HG03045 (cell line): ENCODE results near the gene SEMA3B.
A peak's percentile ranks its signal among the peaks of the same experiment; 100 is the strongest.
"Not testable (repeated sequence)": the region's sequence is repeated elsewhere in the genome, so short reads cannot be mapped to it uniquely, and the experiment has no call there.

ENCODE experiments used
- ATAC-seq: cut with Tn5 transposase; IDR thresholded peaks from one replicate; pipeline ENCODE4 v1.9.1; 2021; ENCODE audit warnings: mild to moderate bottlenecking, moderate library complexity; ENCODE audit not compliant: unreplicated experiment

Gene SEMA3B

GRCh38 chr3:50237754-50238548 is 31.0 kb upstream of the SEMA3B start:
- no peak for ATAC-seq

GRCh38 chr3:50238549-50239026 is 30.4 kb upstream of the SEMA3B start:
- no peak for ATAC-seq

- no peak for ATAC-seq
Observed at GRCh38 chr3:50239649-50240048, 29.3 kb upstream of the SEMA3B start.

- no peak for ATAC-seq
Observed at GRCh38 chr3:50241163-50241562, 27.8 kb upstream of the SEMA3B start.

GRCh38 chr3:50241713-50242380 is 27.1 kb upstream of the SEMA3B start:
- no peak for ATAC-seq

- ATAC-seq = no peak
Observed at GRCh38 chr3:50242381-50242770, 26.6 kb upstream of the SEMA3B start.

- ATAC-seq = no peak
Observed at GRCh38 chr3:50242851-50243542, 25.9 kb upstream of the SEMA3B start.

GRCh38 chr3:50243543-50243895 is 25.4 kb upstream of the SEMA3B start:
- ATAC-seq = no peak

GRCh38 chr3:50244813-50245212 is 24.1 kb upstream of the SEMA3B start:
- not testable (repeated sequence) for ATAC-seq

GRCh38 chr3:50245251-50245745 is 23.6 kb upstream of the SEMA3B start:
- no peak for ATAC-seq

- ATAC-seq = peak; percentile 60
Observed at GRCh38 chr3:50245831-50246516, 23.0 kb upstream of the SEMA3B start.

GRCh38 chr3:50246517-50246954 is 22.4 kb upstream of the SEMA3B start:
- peak; percentile 36 for ATAC-seq

GRCh38 chr3:50248387-50248786 is 20.6 kb upstream of the SEMA3B start:
- no peak for ATAC-seq

GRCh38 chr3:50249457-50249856 is 19.5 kb upstream of the SEMA3B start:
- ATAC-seq = no peak

GRCh38 chr3:50250514-50250913 is 18.4 kb upstream of the SEMA3B start:
- ATAC-seq = no peak

- no peak for ATAC-seq
Observed at GRCh38 chr3:50251220-50251619, 17.7 kb upstream of the SEMA3B start.

- ATAC-seq = no peak
Observed at GRCh38 chr3:50254577-50255250, 14.2 kb upstream of the SEMA3B start.

- no peak for ATAC-seq
Observed at GRCh38 chr3:50255251-50255615, 13.7 kb upstream of the SEMA3B start.

- no peak for ATAC-seq
Observed at GRCh38 chr3:50256978-50257890, 11.7 kb upstream of the SEMA3B start.
